ENCODE results near the gene ZBTB21. TPM values are rescaled to one million over a fixed set of nuclear protein-coding genes. Genes with fewer than 3 reads are reported as not detected.

Gene ZBTB21
- polyA plus RNA-seq, 1 of the 3 experiments (the other 2 are of a cell fraction), result 2.9 TPM

DNA sequence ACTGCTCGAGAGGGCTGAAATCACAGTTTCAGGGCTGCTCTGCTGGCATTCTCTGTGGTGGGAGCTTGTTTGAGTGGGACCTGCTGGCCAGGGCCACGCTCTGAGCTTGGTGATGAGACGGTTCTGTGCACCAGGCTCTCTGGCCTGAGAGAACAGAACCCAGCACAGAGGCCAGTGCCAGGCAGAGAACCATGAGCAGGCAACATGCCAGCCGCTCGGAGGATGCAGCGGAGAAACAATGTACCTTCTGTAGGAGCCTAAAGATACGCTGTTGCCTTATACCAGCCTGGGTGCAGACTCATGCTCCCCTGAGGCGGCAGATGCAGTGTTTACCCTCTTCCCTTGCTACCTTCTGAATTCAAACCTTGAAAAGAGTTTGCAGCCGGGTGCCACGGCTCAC lies 66.3 kb downstream of the ZBTB21 start:
- 0 out of 2 replicates have a peak, but pooled peaks cover 5% of the 10 kb centered on the region for H4K20me1 ChIP-seq (ENCODE audit: insufficient read depth)
- peaks cover 10 to 11% of the 10 kb centered on the region in 2 experiments; a peak in 3 of 4 replicates for H3K4me1 ChIP-seq (ENCODE audit: control insufficient read depth in 1 of 2, insufficient read depth in 2 of 2, low read depth in 1 of 2, low read length in 1 of 2)
- no peaks in the 10 kb centered on the region for H3K27me3 ChIP-seq (ENCODE audit: insufficient read depth)
- H3K9me3 ChIP-seq, result no peaks in the 10 kb centered on the region
- 95% methylated on average over 7 of the region's 10 CpGs for WGBS (ENCODE audit: low lambda C conversion rate)
- no peaks in the 10 kb centered on the region for H3F3A ChIP-seq (replicated peaks; ENCODE audit: insufficient read depth)
- H3K4me2 ChIP-seq, result no peak overlapping the region
- no peak overlapping the region for H3K4me3 ChIP-seq (ENCODE audit: low read depth in 2 of 2, low read length in 1 of 2)
- H3K27ac ChIP-seq (ENCODE audit: low read depth in 2 of 2, low read length in 1 of 2), result no peak overlapping the region
- POLR2A ChIA-PET, result no interaction called here
- no peaks in the 10 kb centered on the region for H3K9me2 ChIP-seq
- H3K79me2 ChIP-seq (ENCODE audit: insufficient read depth), result peaks cover 37% of the 10 kb centered on the region
- no peak for TF ChIP-seq TEAD4 (IDR thresholded peaks at IDR 0.05; ENCODE audit: borderline replicate concordance, insufficient read depth)
- TF ChIP-seq EZH2phosphoT487 (IDR thresholded peaks at IDR 0.05; ENCODE audit: borderline replicate concordance, low read depth), result no peak
- TF ChIP-seq, protein P1, sequence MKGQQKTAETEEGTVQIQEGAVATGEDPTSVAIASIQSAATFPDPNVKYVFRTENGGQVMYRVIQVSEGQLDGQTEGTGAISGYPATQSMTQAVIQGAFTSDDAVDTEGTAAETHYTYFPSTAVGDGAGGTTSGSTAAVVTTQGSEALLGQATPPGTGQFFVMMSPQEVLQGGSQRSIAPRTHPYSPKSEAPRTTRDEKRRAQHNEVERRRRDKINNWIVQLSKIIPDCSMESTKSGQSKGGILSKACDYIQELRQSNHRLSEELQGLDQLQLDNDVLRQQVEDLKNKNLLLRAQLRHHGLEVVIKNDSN (IDR thresholded peaks at IDR 0.05; ENCODE audit: borderline replicate concordance, low read depth), result no peak
- no peak for TF ChIP-seq FOSL2 (IDR thresholded peaks at IDR 0.05; ENCODE audit: borderline replicate concordance, low read depth)
- TF ChIP-seq JUND (IDR thresholded peaks at IDR 0.05), result no peak
- no peak for TF ChIP-seq RAD21 (IDR thresholded peaks at IDR 0.05; ENCODE audit: low read length)
- no peak for TF ChIP-seq SMC3 (IDR thresholded peaks at IDR 0.05; ENCODE audit: low read depth, low read length)
- TF ChIP-seq NRF1 (IDR thresholded peaks at IDR 0.05; ENCODE audit: low read depth, low read length), result no peak
- H2AFZ ChIP-seq (ENCODE audit: low read depth), result no peak overlapping the region
- no peak for DNase-seq
- no peak overlapping the region for H3K9ac ChIP-seq
- no peaks in the 10 kb centered on the region for H3K36me3 ChIP-seq (replicated peaks in 1 of 2; ENCODE audit: control insufficient read depth in 1 of 2, insufficient read depth in 2 of 2, low read length in 1 of 2)
- CTCF ChIA-PET, result interaction anchor here (0.8 to 1.7 kb wide), 2 partner anchors 165 kb away, joined by 3 to 5 read pairs; no protein-coding TSS in a partner anchor

DNA sequence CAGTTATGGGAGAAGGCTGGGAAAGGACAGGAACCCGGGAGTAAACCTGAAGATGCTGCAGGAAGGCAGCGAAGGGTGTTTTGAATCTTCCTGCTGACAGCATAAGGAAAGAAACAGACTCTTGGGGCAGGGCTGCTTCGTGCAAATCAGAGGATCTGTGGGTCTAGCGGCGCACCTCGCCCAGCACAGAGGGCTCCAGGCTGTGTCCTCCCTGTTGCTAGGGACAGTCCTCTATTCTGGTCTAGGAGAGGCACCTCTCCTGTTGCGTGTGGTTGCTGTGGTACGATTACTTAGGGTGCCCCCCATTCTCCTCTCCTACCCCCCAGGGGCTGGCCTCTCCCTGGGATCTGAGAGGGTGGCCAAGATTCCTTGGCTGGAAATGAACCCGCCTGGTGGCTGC lies 67.7 kb downstream of the ZBTB21 start:
- Histone ChIP-seq H2AFZ (ENCODE audit: low read depth) (no peak overlapping the region), H3K9ac (no peak overlapping the region), H3K27ac (ENCODE audit: low read depth in 2 of 2, low read length in 1 of 2) (no peak overlapping the region), H4K20me1 (ENCODE audit: insufficient read depth) (0 out of 2 replicates have a peak, but pooled peaks cover 4% of the 10 kb centered on the region), H3K4me3 (ENCODE audit: low read depth in 2 of 2, low read length in 1 of 2) (no peak overlapping the region), H3K9me2 (no peaks in the 10 kb centered on the region), H3F3A (replicated peaks; ENCODE audit: insufficient read depth) (no peaks in the 10 kb centered on the region), H3K36me3 (replicated peaks in 1 of 2; ENCODE audit: control insufficient read depth in 1 of 2, insufficient read depth in 2 of 2, low read length in 1 of 2) (no peaks in the 10 kb centered on the region), H3K4me1 (ENCODE audit: control insufficient read depth in 1 of 2, insufficient read depth in 2 of 2, low read depth in 1 of 2, low read length in 1 of 2) (no peaks in the 10 kb centered on the region), H3K79me2 (ENCODE audit: insufficient read depth) (peaks cover 30% of the 10 kb centered on the region), H3K4me2 (no peak overlapping the region), H3K9me3 (no peaks in the 10 kb centered on the region), H3K27me3 (ENCODE audit: insufficient read depth) (no peaks in the 10 kb centered on the region)
- ChIA-PET CTCF (interaction anchor here (1.7 kb wide), 1 partner anchor 166 kb away, joined by 5 read pairs; no protein-coding TSS in a partner anchor), POLR2A (no interaction called here)
- DNase-seq, result no peak
- TF ChIP-seq RXRA (IDR thresholded peaks at IDR 0.05; ENCODE audit: borderline replicate concordance, low read depth), result no peak
- 89% methylated on average over 7 of the region's 9 CpGs for WGBS (ENCODE audit: low lambda C conversion rate)

DNA sequence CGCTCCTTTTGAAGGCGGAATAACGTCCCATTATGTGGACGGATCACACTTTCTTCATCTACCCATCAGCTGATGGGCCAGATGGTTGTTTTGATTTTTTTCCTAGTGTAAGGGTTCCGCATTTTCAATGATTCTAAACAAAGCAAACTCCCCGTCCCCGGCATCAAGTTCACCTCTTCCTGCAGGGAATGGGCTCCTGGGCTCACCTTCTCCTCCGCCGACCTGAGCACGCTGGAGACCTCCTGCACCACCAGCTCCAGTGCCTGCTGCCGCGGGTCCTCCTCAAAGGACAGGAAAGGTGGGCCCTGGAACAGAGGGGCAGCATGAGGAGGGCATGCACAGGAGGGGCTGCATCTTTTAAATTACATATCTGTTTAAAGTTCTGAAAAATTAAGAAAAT lies 68.2 kb downstream of the ZBTB21 start:
- POLR2A ChIA-PET, result interaction anchor here (1.1 kb wide), 1 partner anchor 11 kb away, joined by 3 read pairs; no protein-coding TSS in a partner anchor
- no peaks in the 10 kb centered on the region for H3K27me3 ChIP-seq (ENCODE audit: insufficient read depth)
- H3K79me2 ChIP-seq (ENCODE audit: insufficient read depth), result peaks cover 30% of the 10 kb centered on the region
- H3K27ac ChIP-seq (ENCODE audit: low read depth in 2 of 2, low read length in 1 of 2), result no peak overlapping the region
- H3K4me2 ChIP-seq, result no peak overlapping the region
- no peaks in the 10 kb centered on the region for H3K9me2 ChIP-seq
- H3K9me3 ChIP-seq, result no peaks in the 10 kb centered on the region
- no peaks in the 10 kb centered on the region for H3K36me3 ChIP-seq (replicated peaks in 1 of 2; ENCODE audit: control insufficient read depth in 1 of 2, insufficient read depth in 2 of 2, low read length in 1 of 2)
- H3K9ac ChIP-seq, result no peak overlapping the region
- WGBS (ENCODE audit: low lambda C conversion rate), result 97% methylated on average over 12 of the region's 12 CpGs
- 0 out of 2 replicates have a peak, but pooled peaks cover 4% of the 10 kb centered on the region for H4K20me1 ChIP-seq (ENCODE audit: insufficient read depth)
- H3K4me1 ChIP-seq (ENCODE audit: control insufficient read depth in 1 of 2, insufficient read depth in 2 of 2, low read depth in 1 of 2, low read length in 1 of 2), result no peaks in the 10 kb centered on the region
- CTCF ChIA-PET, result no interaction called here
- H3F3A ChIP-seq (replicated peaks; ENCODE audit: insufficient read depth), result no peaks in the 10 kb centered on the region
- H3K4me3 ChIP-seq (ENCODE audit: low read depth in 2 of 2, low read length in 1 of 2), result no peak overlapping the region
- TF ChIP-seq EP300 (IDR thresholded peaks at IDR 0.05; ENCODE audit: borderline replicate concordance in 1 of 2, low read depth in 1 of 2, low read length in 1 of 2) (no peak), TEAD4 (IDR thresholded peaks at IDR 0.05; ENCODE audit: borderline replicate concordance, insufficient read depth) (no peak), CHD2 (IDR thresholded peaks at IDR 0.05; ENCODE audit: low read length, partially characterized antibody) (no peak), POLR2AphosphoS5 (IDR thresholded peaks at IDR 0.05; ENCODE audit: low read depth, low read length) (no peak), FOSL2 (IDR thresholded peaks at IDR 0.05; ENCODE audit: borderline replicate concordance, low read depth) (no peak), TCF12 (IDR thresholded peaks at IDR 0.05) (no peak), FOXJ3 (CRISPR knock-in tag; IDR thresholded peaks at IDR 0.05) (no peak), MXI1 (IDR thresholded peaks at IDR 0.05; ENCODE audit: low read depth, low read length) (no peak)
- TF ChIP-seq, protein P2, sequence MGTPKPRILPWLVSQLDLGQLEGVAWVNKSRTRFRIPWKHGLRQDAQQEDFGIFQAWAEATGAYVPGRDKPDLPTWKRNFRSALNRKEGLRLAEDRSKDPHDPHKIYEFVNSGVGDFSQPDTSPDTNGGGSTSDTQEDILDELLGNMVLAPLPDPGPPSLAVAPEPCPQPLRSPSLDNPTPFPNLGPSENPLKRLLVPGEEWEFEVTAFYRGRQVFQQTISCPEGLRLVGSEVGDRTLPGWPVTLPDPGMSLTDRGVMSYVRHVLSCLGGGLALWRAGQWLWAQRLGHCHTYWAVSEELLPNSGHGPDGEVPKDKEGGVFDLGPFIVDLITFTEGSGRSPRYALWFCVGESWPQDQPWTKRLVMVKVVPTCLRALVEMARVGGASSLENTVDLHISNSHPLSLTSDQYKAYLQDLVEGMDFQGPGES (IDR thresholded peaks at IDR 0.05; ENCODE audit: low read depth, low read length), result no peak
- TF ChIP-seq, protein P3, sequence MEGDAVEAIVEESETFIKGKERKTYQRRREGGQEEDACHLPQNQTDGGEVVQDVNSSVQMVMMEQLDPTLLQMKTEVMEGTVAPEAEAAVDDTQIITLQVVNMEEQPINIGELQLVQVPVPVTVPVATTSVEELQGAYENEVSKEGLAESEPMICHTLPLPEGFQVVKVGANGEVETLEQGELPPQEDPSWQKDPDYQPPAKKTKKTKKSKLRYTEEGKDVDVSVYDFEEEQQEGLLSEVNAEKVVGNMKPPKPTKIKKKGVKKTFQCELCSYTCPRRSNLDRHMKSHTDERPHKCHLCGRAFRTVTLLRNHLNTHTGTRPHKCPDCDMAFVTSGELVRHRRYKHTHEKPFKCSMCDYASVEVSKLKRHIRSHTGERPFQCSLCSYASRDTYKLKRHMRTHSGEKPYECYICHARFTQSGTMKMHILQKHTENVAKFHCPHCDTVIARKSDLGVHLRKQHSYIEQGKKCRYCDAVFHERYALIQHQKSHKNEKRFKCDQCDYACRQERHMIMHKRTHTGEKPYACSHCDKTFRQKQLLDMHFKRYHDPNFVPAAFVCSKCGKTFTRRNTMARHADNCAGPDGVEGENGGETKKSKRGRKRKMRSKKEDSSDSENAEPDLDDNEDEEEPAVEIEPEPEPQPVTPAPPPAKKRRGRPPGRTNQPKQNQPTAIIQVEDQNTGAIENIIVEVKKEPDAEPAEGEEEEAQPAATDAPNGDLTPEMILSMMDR (IDR thresholded peaks at IDR 0.05), result no peak
- no peak for DNase-seq
- H2AFZ ChIP-seq (ENCODE audit: low read depth), result no peak overlapping the region
